ENCODE measurements around the gene BCAR1.
"Not testable (repeated sequence)": the region's sequence is repeated elsewhere in the genome, so short reads cannot be mapped to it uniquely, and the experiment has no call there.

Gene BCAR1

GRCh38 chr16:75271441-75272096 lies 20.1 kb upstream of the BCAR1 start:
- no peak for DNase-seq

- not testable (repeated sequence) for DNase-seq
These were observed 17.9 kb upstream of the BCAR1 start for GRCh38 chr16:75269358-75269757.

GRCh38 chr16:75267631-75268264 lies 16.3 kb upstream of the BCAR1 start:
- DNase-seq = no peak

DNA sequence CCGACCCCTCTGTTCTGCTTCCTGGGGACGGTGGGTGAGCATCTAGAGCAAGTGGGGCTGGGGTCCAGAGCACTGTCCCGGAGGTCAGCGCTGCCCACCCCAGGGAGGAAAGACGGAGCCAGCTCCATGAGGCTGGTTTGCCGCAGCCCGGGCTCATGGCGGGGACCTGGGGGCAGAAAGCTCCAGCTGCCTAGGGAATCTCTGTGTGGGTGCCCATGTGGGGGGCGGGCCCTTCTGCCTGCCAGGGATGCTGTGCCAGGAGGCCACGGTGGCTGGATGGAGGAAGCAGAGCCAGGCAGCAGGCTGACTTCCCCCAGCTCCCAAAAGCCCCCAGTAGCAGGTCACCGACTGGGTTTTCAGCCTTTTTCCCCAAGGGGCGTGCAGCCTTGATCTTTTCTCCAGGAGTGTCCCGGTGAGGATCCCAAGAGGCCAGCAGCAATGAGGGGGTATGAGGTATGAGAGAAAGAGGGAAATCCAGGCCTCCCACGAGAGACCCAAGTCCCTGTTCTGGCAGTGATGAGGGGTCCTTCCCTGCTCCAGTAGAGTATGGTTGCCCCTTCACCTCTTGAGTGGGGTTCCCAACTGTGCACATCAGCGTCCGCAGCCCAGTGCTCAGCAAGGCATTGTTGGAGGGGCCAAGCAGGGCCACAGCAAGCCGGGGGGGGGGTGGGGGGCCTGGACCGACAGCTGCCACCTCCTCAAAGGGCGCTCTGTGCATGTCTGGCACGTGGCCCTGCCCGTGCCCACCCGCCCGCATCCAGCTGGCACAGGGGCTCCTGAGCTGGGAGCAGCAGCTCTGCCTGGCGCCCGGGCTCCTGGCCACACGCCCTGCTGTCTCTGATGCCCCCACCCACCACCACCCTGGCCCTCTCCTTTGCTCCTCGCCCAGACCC lies 15.6 kb upstream of the BCAR1 start:
- DNase-seq = no peak

- no peak for DNase-seq
These were observed 14.7 kb upstream of the BCAR1 start for GRCh38 chr16:75265911-75266701.

- no peak for DNase-seq
These were observed 13.8 kb upstream of the BCAR1 start for GRCh38 chr16:75264999-75265910.

- DNase-seq = no peak
These were observed 13.1 kb upstream of the BCAR1 start for GRCh38 chr16:75264457-75264998.

GRCh38 chr16:75263963-75264445 lies 12.6 kb upstream of the BCAR1 start:
- DNase-seq = no peak

- no peak for DNase-seq
These were observed 12.0 kb upstream of the BCAR1 start for GRCh38 chr16:75263291-75263962.

DNA sequence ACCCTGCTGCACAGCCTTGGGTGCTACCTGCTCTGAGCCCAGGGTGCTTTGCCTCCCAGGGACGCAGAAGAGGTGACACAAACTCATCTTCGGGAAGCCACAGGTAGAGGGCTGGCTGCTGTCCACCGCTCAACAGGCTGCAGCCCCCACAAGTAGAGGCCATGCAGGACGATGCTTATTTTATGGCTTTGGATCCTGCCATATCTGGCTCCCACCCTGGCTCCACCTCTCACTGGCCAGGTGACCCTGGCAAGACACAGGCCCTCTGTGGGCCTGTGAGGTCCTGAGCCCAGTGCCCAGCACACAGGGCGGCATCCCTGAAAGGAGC lies 11.3 kb upstream of the BCAR1 start:
- DNase-seq = no peak

- no peak for DNase-seq
These were observed 10.8 kb upstream of the BCAR1 start for GRCh38 chr16:75262104-75262799.

GRCh38 chr16:75261590-75262078 lies 10.2 kb upstream of the BCAR1 start:
- no peak for DNase-seq

DNA sequence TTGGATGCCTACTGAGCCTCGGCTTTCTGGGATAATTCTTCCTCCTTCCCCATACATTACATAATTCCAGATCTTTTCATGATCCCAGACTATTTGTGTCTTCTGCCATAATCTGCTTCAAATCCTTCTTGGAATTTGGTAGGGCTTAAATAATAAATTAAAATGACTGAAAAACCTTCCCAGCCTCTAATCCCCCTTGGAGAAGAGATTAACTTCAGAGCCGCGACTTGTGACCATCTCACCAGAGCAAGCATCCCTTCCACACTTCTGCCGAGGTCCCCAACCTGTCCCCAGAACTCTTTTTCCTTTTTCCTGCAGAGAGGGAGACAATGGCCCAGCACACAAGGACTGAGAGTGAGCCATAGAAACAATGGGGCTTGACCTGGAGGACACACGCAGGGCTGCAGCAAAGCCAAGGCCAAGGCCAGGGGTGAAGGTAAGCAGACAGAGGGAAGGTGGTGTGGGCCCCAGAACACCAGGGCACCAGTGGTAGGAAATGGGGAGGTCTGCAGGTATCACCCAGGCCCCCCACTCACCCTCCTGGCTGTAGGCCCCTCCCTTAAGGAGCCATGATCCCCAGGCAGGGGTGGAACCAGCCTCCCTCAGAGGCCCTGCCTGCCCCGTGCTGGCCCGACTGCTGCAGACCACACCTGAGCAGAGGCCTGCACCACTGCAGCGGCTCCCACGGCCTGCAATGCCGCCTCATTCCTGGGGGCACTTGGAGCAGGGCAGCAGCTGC lies 9.6 kb upstream of the BCAR1 start:
- DNase-seq = no peak

DNA sequence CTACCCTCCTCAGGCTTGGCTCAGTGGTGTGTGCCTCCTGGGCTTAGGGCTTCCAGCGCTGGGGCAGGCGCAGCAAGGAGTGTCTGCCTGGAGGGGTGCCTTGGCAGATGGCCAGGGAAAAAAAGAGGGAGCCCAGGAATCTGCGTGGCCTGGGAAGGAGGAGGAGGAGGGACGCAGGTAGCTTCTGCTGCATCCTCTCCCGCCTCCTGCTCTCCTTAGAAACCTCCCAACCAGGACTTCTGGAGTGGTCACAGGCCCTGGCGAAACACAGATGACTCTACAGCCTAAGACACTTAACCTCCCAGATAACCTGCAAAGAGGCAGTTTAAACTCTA lies 7.3 kb upstream of the BCAR1 start:
- DNase-seq = no peak

GRCh38 chr16:75257886-75258806 lies 6.7 kb upstream of the BCAR1 start:
- no peak for DNase-seq

GRCh38 chr16:75256696-75257343 lies 5.4 kb upstream of the BCAR1 start:
- no peak for DNase-seq

- no peak for DNase-seq
These were observed 4.7 kb upstream of the BCAR1 start for GRCh38 chr16:75256059-75256571.

All from activated naive CD4-positive, alpha-beta T cell treated with anti-CD3 and anti-CD28 coated beads, Interleukin-2, amount 50 U/mL, for 16 hours (primary cell).